ENCODE data around the gene RGS2.

GRCh38 chr1:192793983-192794767, 14.7 kb upstream of the RGS2 start:
- TF ChIP-seq EZH2 (IDR thresholded peaks at IDR 0.05; ENCODE audit: insufficient read depth, poor library complexity, severe bottlenecking), result no peak
- no peak for TF ChIP-seq EZH2phosphoT487 (IDR thresholded peaks at IDR 0.05; ENCODE audit: insufficient read depth, low read depth)

Measured in GM23248 (cell line).